ENCODE data around the gene COL4A1. TPM values are rescaled to one million over a fixed set of nuclear protein-coding genes. Genes with fewer than 3 reads are reported as not detected.

The COL4A1 gene
- total RNA-seq, 1 donor from 2014 or later, result 347 TPM

- no peak for DNase-seq (ENCODE audit: low spot score)
Observed at GRCh38 chr13:110197471-110197870, 109.5 kb downstream of the COL4A1 start.

DNA sequence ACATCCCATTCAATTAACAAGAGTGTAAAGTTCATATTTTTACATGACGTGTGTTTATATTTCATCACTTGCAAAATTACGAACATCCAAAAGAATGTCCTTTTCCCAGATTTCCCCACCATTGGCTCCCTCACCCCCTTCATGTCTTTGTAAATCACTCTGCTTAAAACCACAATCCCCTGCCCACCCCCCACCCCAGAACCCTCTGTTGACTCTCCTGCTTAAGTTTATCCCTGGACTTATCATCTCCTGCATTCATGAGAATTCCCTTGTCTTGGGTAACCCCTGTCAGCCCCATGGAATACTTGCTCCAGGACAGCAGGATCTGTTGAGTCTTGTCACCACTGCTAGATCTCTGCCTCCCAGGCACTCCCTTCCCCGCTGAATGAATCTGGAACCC is 109.9 kb downstream of the COL4A1 start:
- no peak for DNase-seq (ENCODE audit: low spot score)

DNA sequence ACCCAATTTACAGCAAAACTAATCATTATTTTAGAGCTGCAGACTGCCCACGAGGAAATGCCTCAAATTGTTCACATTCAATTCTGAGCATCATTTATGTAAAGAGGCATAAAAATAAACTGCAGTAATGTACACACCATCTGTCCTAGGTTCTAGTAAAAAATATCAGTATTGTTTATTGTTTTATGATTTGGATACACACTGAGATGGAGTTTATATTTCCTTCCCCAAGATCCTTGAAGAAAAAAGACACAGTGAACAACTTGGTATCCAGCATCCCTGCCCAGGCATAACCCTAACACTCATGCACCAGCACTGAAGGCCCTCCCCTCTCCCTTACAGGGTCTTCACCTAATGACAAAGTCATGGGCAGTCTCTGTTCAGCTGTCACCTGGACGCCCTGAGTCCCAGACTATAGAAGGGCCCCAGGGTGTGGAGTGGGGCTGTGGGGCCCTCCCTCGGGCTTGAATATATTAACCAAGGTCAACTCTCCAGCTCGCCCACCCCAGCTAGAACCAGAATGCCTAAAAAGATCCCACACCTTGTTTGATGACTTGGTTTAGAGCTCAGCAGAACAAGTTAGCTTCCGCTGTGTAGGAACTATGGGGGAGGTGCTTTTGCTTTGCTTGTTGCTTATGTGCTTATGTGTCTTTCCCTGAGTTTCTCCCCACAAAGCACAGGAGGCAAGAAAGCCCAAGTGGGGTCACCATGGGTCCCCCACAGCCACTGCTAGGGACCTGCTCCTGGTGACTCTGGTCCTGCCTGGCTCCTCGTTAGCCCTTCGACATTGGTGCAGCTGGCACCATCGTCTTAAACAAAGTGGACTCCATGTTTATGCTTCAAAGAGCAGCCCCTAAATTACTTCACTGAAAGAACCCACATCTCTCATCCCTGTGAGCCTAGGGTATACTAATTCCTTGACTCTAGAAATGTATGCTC is 111.1 kb downstream of the COL4A1 start:
- DNase-seq (ENCODE audit: low spot score), result no peak

DNA sequence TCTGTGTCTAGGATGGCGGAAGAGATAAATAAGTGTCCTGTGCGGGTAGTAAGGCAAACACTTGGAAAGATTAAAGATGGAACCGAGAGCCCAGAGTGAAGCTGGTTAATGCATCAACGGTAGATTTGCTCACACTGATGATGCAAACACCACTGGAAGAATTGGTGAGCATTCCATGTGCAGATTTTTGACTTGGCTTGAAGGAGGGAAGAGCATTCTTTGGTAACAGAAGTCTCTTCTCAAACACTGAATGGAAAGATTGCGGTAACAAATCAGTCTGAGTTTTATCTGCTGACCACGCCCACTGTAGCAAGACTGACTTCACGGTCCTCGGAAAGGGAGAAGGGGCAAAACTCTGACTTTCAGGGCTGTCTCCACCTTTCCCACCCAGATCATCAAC is 112.5 kb downstream of the COL4A1 start:
- no peak for DNase-seq (ENCODE audit: low spot score)

- no peak for DNase-seq (ENCODE audit: low spot score)
Observed at GRCh38 chr13:110193491-110193890, 113.5 kb downstream of the COL4A1 start.

- no peak for DNase-seq (ENCODE audit: low spot score)
Observed at GRCh38 chr13:110192472-110192871, 114.5 kb downstream of the COL4A1 start.

GRCh38 chr13:110187641-110188161 is 119.3 kb downstream of the COL4A1 start:
- peak; percentile 78 for DNase-seq (ENCODE audit: low spot score)

- peak; percentile 54 for DNase-seq (ENCODE audit: low spot score)
Observed at GRCh38 chr13:110186231-110186855, 120.6 kb downstream of the COL4A1 start.

DNA sequence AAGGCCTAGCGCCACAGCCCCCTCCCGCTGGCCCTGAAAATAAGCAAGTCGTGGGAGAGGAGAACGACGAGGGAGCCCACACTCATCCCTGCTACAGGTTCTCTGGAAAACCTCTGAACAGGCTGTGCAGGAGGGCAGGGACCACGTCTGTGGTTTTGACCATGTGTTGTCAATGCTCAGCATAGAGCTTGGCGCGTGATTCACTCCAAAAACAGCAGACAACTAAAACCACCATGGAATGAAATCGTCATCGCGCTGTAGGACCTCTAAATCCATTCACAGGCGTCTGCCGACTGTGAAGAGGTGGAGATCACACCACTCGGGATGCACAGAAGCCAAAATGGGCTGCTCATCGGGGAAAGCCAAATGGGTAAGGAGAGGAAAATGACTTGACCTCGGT is 121.3 kb downstream of the COL4A1 start:
- no peak for DNase-seq (ENCODE audit: low spot score)

GRCh38 chr13:110183910-110184309 is 123.0 kb downstream of the COL4A1 start:
- no peak for DNase-seq (ENCODE audit: low spot score)

DNA sequence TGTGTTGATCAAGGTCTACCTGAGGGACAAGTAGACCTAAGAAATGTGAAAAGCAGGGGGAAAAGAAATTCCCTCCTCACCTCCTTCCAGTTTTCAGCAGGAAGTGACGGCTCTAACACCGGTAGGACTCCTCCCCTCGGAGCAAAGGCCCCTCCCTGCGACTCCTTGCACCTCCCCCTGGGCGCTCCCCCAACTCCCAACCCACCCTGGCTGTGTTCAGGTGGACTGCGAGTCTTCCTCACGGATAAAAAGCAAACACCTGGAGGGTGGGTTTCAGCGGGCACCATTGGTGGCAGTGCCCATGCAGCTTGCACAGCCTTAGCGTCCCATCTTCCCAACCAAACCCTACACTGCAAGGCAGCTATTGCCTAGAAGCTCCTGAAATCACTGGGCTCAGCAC is 124.5 kb downstream of the COL4A1 start:
- DNase-seq (ENCODE audit: low spot score), result no peak

- DNase-seq (ENCODE audit: low spot score), result no peak
Observed at GRCh38 chr13:110182003-110182402, 125.0 kb downstream of the COL4A1 start.

DNA sequence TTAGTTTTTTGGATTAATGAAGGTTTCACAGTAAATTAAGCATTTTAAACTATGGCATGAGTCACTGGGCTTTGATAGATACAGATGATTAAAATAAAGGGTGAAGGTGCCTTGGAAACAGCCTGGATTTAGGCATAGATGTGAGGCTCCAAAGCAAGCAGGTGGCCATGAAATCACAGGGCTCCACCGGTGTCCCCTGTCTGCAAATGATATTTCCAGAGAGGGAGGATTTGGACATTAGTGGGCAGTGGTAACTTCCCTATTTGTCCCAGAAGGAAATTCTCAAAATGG is 127.2 kb downstream of the COL4A1 start:
- DNase-seq (ENCODE audit: low spot score), result no peak

DNA sequence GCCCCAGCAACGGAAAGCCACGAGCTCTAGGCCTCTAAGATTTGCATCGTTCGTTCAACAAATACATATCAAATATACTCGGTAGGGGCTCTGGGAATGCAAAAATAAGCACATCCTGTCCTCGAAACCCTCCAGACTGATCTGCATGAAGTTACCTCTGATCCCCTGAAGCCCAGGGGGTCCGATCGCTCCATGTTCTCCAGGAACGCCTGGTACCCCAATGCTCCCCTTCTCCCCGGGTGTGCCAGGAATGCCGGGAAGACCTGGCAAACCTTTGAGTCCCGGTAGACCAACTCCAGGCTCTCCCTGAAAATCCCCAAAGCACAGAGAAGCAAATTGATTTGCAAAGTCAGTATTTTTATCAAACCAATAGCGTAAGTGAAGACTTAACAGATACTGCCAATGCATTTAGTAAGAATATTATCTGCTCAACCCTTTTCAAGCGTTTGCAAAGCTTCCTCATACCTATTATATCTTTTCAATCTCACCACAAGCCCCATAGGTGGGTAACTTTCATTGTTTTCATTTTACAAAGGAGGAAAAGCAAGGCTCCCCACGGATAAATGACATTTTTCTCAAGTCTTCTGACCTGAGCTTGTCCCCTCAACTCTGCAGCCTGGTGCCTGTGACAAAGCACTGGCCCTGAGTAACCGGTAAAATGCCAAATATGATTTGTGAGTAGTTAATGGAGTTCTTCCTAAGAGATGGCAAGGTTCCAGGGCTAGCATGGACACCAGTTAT is 127.7 kb downstream of the COL4A1 start:
- DNase-seq (ENCODE audit: low spot score), result no peak

DNA sequence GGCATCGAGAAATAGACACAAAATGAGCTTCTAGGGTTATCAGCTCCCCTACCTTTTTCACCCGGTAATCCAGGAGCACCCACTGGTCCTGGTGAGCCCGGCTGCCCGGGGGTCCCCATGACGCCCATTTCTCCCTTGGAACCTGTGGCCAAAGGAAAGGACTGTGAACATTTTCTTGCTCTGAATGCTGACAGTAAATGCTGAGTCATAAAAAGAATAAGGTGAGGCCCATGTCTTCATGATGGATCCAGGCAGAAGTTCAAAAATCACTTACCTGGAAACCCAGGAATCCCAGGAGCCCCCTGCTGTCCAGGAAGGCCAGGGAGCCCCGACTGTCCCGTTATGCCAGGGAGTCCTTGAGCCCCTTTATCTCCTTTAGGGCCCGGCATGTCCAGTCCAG is 129.2 kb downstream of the COL4A1 start:
- no peak for DNase-seq (ENCODE audit: low spot score)

- no peak for DNase-seq (ENCODE audit: low spot score)
Observed at GRCh38 chr13:110176431-110176830, 130.5 kb downstream of the COL4A1 start.

DNA sequence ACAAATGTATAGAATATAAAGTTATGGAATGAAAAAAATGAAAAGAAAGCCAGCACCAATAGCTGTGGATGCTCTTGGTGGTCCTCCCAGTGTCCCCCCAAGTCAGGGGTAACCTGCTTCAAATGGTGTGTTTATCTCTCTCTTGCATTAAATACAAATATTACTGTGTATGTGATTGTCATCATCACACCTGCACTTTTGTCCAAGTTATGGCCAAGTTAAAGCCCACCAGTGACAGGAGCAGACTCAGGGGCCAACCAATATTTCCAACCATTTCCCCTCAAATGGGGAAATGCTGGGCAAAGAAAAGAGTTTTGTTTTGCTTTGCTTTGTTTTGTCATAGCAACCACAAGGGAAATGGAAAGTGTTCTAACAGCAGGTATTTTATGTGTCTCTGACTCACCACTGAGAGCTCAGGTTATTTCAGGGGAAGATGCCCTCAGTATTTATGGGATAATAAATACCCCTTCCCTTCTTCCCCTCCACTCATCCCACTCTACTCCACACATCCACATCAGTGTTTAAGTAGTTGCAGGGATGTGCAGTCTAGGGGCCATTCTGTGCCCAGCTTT is 133.6 kb downstream of the COL4A1 start:
- DNase-seq (ENCODE audit: low spot score), result no peak

DNA sequence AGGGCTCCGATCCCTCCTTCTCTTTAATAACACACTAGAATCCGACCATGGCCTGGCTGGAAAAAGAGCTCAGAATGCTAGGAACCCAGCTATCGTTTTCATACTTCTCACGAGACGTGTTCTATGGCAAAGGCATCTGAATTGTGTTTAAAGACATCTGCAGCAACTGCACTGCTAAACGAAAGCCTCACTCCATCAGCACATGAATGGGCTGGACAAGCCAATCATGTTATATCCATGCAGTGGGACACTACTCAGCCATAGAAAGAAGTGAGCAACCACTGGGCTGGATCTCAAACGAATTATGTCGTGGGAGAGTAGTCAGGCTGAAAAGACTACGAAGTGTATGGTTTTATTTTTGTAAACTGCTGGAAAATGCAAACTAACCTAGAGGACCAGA is 136.1 kb downstream of the COL4A1 start:
- DNase-seq (ENCODE audit: low spot score), result no peak

- DNase-seq (ENCODE audit: low spot score), result no peak
Observed at GRCh38 chr13:110170020-110170790, 136.8 kb downstream of the COL4A1 start.

GRCh38 chr13:110168999-110169933 is 137.7 kb downstream of the COL4A1 start:
- no peak for DNase-seq (ENCODE audit: low spot score)
